HepG2 (cell line): ENCODE measurements around the gene PDE8B. TPM values are rescaled to one million over a fixed set of nuclear protein-coding genes. Genes with fewer than 3 reads are reported as not detected.
A peak's percentile ranks its signal among the peaks of the same experiment; 100 is the strongest.

Experiments
- ATAC-seq: fragments of 200-7000 bp; cut with Tn5 transposase; 3 replicates; pipeline ENCODE4 v1.9.1; 2020; ENCODE audit warnings: mild to moderate bottlenecking, moderate library complexity
- BruUV-seq: library from RNA; stranded (reverse); fragments of 400-500 nt; replicated peaks from 2 replicates; lab custom pipeline; 2021; lab: Mats Ljungman, UMichigan
- CTCF ChIA-PET: fragments of 300-600 bp; formaldehyde crosslinking; extraction: SDS; loops from one replicate; lab custom pipeline; 2021; ENCODE audit warnings: low total read pairs, inconsistent platforms, low intra/inter-chr PET ratio; lab: Yijun Ruan, JAX
- POLR2A ChIA-PET: fragments of 350-600 bp; sonication (Branson Sonifier 250); formaldehyde crosslinking; loops from one replicate; lab custom pipeline; 2020; ENCODE audit warnings: antibody characterized with exemption, inconsistent platforms; lab: Yijun Ruan, JAX
- DNase-seq: peaks from one replicate; pipeline ENCODE4 v3.0.0-alpha.2; 2015; ENCODE audit warnings: low spot score
- FAIRE-seq: peaks from 3 replicates; lab custom pipeline; 2011; peaks lifted over from hg19 to GRCh38; lab: Jason Lieb, UNC
- H2AFZ ChIP-seq: one replicate; pipeline ENCODE4 v1.6.1; 2011; ENCODE audit warnings: low read length, inconsistent platforms
- H3K27ac ChIP-seq: fragments of 300-600 bp; 3 replicates; pipeline ENCODE4 v1.8.0; 2011; ENCODE audit warnings: mixed run types, mild to moderate bottlenecking, mixed read lengths, low read length, inconsistent platforms; ENCODE audit not compliant: insufficient read depth; ENCODE audit errors: extremely low read length
- H3K27me3 ChIP-seq, 2 experiments: fragments of 200-600 bp in 1 of 2; 2 replicates in 1 of 2; 3 replicates in 1 of 2; pipeline versions ENCODE4 v1.6.0 to v1.8.0; 2011; ENCODE audit warnings: low read length in 2 of 2, mild to moderate bottlenecking in 2 of 2, moderate library complexity in 2 of 2, inconsistent platforms in 1 of 2; ENCODE audit not compliant: insufficient read depth in 2 of 2, control insufficient read depth in 1 of 2
- H3K36me3 ChIP-seq, 2 experiments: fragments of 200-600 bp in 1 of 2; replicated peaks in 1 of 2; 2 replicates in 1 of 2; 3 replicates in 1 of 2; pipeline versions ENCODE4 v1.5.1 to v1.8.0; 2011; ENCODE audit warnings: low read length in 2 of 2, inconsistent platforms in 1 of 2; ENCODE audit not compliant: insufficient read depth in 2 of 2, control insufficient read depth in 1 of 2
- H3K4me1 ChIP-seq: 2 replicates; pipeline ENCODE4 v1.5.1; 2012; ENCODE audit warnings: low read length, inconsistent platforms; ENCODE audit not compliant: insufficient read depth
- H3K4me2 ChIP-seq: 2 replicates; pipeline ENCODE4 v1.6.0; 2011; ENCODE audit warnings: low read depth, low read length, inconsistent platforms
- H3K4me3 ChIP-seq, 3 experiments: fragments of 200-600 bp in 1 of 3; sonication (generic), shearing (Covaris generic) in 1 of 3; replicated peaks in 1 of 3; 2 replicates each; pipeline ENCODE4 v1.5.1; 2011 to 2016; ENCODE audit warnings: low read length in 3 of 3, inconsistent platforms in 2 of 3, low read depth in 2 of 3, mild to moderate bottlenecking in 2 of 3, control low read depth in 1 of 3, mixed read lengths in 1 of 3; ENCODE audit not compliant: insufficient read depth in 1 of 3
- H3K79me2 ChIP-seq: one replicate; pipeline ENCODE4 v1.6.1; 2011; ENCODE audit warnings: low read length, inconsistent platforms; ENCODE audit not compliant: insufficient read depth
- H3K9ac ChIP-seq: 2 replicates; pipeline ENCODE4 v1.6.0; 2011; ENCODE audit warnings: mild to moderate bottlenecking, low read depth, low read length, inconsistent platforms; ENCODE audit not compliant: insufficient read depth
- H3K9me3 ChIP-seq: 2 replicates; pipeline ENCODE4 v1.5.1; 2012; ENCODE audit warnings: mild to moderate bottlenecking, low read length
- H4K20me1 ChIP-seq: 2 replicates; pipeline ENCODE4 v1.6.0; 2011; ENCODE audit warnings: inconsistent platforms, mild to moderate bottlenecking, low read length, moderate library complexity; ENCODE audit not compliant: insufficient read depth
- CCAR2 ChIP-seq: fragments of 200-400 bp; formaldehyde crosslinking; optimal IDR thresholded peaks from 2 replicates; pipeline ENCODE3; 2018; ENCODE audit warnings: low read depth, mild to moderate bottlenecking, low read length, moderate library complexity
- CREB1 ChIP-seq, 2 experiments: fragments of 450-650 bp in 1 of 2; IDR thresholded peaks; 2 replicates each; pipeline ENCODE4 v1.6.1; 2016 to 2017; ENCODE audit warnings: control low read depth in 1 of 2, mild to moderate bottlenecking in 1 of 2, missing compliant biosample characterization in 1 of 2, missing genetic modification characterization in 1 of 2
- GFI1 ChIP-seq: sonication (generic); formaldehyde crosslinking; IDR thresholded peaks from 2 replicates; pipeline ENCODE4 v1.5.0; 2020; ENCODE audit warnings: missing genetic modification reagents, mild to moderate bottlenecking, borderline replicate concordance
- ISX ChIP-seq: sonication (generic); formaldehyde crosslinking; conservative IDR thresholded peaks from 2 replicates; pipeline ENCODE4 v1.5.0; 2020; ENCODE audit warnings: missing genetic modification reagents
- POLR2G ChIP-seq: fragments of 200-400 bp; formaldehyde crosslinking; IDR thresholded peaks from 2 replicates; pipeline ENCODE4 v1.6.1; 2018; ENCODE audit warnings: mild to moderate bottlenecking, low read depth, low read length, moderate library complexity
- ZNF431 ChIP-seq: sonication (generic); formaldehyde crosslinking; IDR thresholded peaks from 2 replicates; pipeline ENCODE4 v1.9.0; 2022; ENCODE audit warnings: missing genetic modification reagents, low read depth, mild to moderate bottlenecking, borderline replicate concordance
- WGBS: methylation state at CpG from one replicate; pipeline ENCODE4 v1.1.6; 2017; ENCODE audit warnings: low lambda C conversion rate; 5-methylcytosine and 5-hydroxymethylcytosine counted together
- in situ Hi-C: cut with HindIII; loops from 2 replicates; pipeline ENCODE4 v1.10.0; 2017; ENCODE audit warnings: low pct_unique_long_range_greater_than_20kb; ENCODE audit not compliant: extremely low pct_ligation_motif_present
- intact Hi-C: fragments of 100-400 bp; cut with micrococcal nuclease; formaldehyde crosslinking; loops from one replicate; pipeline ENCODE4 v1.10.0; 2022; ENCODE audit not compliant: unreplicated experiment
- polyA plus RNA-seq, 8 experiments: library from polyadenylated mRNA; depleted of rRNA in 3 of 8; stranded (reverse) in 7 of 8; unstranded in 1 of 8; fragments of >200 nt; fragmentation: Illumina TruSeq in 4 of 8; extraction: Trizol in 4 of 8; gene quantifications; 2 replicates each; pipeline versions ENCODE4 v1.2.1 to v1.2.3, GENCODE V29; 2011 to 2016; ENCODE audit warnings: low read depth in 4 of 8, missing spikeins in 1 of 8, mixed read lengths in 1 of 8; ENCODE audit not compliant: insufficient read depth in 1 of 8
- total RNA-seq, 5 experiments: library from RNA; depleted of rRNA; stranded (reverse); fragments of >200 nt; fragmentation: Illumina TruSeq; extraction: Trizol; gene quantifications; 2 replicates each; pipeline ENCODE4 v1.2.3, GENCODE V29; 2016; ENCODE audit warnings: low read depth in 1 of 5
- TF ChIP-seq, protein P1 (sequence below): sonication (generic); formaldehyde crosslinking; IDR thresholded peaks from 2 replicates; pipeline ENCODE4 v1.8.0; 2022; ENCODE audit warnings: missing genetic modification reagents, mild to moderate bottlenecking, inconsistent platforms, borderline replicate concordance

Gene PDE8B
- total and polyA plus RNA-seq, 2 of the 13 experiments (the other 11 are each of a cell fraction or from before 2014, with no cell fraction given) = 0.07 TPM; not detected in 1

DNA sequence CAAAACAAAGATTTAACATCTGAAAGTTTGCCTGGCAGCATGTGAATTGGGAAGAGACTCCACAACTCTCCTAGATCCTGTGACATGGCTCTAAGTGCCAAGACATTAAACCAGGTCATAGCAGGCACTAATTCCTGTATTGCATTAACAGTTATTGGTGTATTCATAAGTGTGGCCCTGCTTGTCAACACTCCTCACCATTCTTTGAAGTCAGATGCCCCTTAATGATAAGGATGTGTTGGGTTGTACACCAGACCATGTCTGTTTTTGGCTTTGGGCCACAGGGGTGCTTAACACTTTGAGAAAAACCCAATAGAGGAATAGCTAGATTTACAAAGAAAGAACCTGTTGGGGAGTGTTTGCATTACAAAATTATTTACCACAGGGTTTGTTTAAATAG lies 43.4 kb upstream of the PDE8B start:
- DNase-seq = no peak
- Histone ChIP-seq H3K9ac (no peak overlapping the region), H3K36me3 (no peaks in the 10 kb centered on the region), H3K9me3 (no peaks in the 10 kb centered on the region), H3K79me2 (no peaks in the 10 kb centered on the region), H3K4me2 (no peak overlapping the region), H2AFZ (no peak overlapping the region), H3K4me1 (peaks cover 7% of the 10 kb centered on the region; the same call in 1 of the 2 replicates), H3K27me3 (no peaks in the 10 kb centered on the region; a peak in 2 of 5 replicates), H3K4me3 (no peak overlapping the region), H3K27ac (no peak overlapping the region), H4K20me1 (no peaks in the 10 kb centered on the region)
- intact Hi-C loops = no loop called here
- no peak for TF ChIP-seq POLR2G
- TF ChIP-seq ZNF431 (CRISPR knock-in tag) = no peak
- no peak for TF ChIP-seq GFI1 (CRISPR knock-in tag)
- CTCF ChIA-PET = no interaction called here
- BruUV-seq = no TSS peak
- no peak for ATAC-seq
- no peak for FAIRE-seq
- in situ Hi-C loops = no loop called here
- POLR2A ChIA-PET = no interaction called here

DNA sequence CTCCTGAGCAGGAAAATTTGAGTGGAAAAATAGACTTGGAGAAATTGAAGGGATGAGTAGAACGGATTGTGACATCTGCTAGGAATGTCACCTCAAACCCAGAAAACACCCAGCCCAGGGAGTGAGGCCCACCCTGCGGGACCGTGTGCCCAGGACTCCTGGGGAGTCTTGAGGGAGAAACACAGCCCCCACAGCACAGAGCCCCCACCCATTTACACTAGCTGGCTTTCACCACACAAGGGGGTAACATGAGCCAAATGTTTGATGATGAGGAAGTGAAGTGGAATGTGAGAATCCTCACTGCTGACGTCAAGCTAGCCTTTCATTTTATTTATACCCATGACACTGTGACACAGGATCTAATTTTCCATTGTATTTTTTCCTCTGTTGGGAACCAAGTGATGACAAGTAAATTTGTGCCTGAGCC lies 42.8 kb upstream of the PDE8B start:
- BruUV-seq = no TSS peak
- Histone ChIP-seq H3K4me2 (no peak overlapping the region), H3K9ac (no peak overlapping the region), H3K27ac (no peak overlapping the region), H3K4me3 (no peak overlapping the region), H3K36me3 (no peaks in the 10 kb centered on the region), H4K20me1 (no peaks in the 10 kb centered on the region), H3K9me3 (no peaks in the 10 kb centered on the region), H3K27me3 (no peaks in the 10 kb centered on the region; a peak in 2 of 5 replicates), H2AFZ (no peak overlapping the region), H3K79me2 (no peaks in the 10 kb centered on the region), H3K4me1 (peaks cover 7% of the 10 kb centered on the region; the same call in 1 of the 2 replicates)
- ChIA-PET CTCF (no interaction called here), POLR2A (no interaction called here)
- DNase-seq (no peak), ATAC-seq (no peak), FAIRE-seq (no peak)
- intact Hi-C loops = no loop called here
- WGBS = 73% methylated on average over 4 of the region's 4 CpGs
- TF ChIP-seq, protein P1, sequence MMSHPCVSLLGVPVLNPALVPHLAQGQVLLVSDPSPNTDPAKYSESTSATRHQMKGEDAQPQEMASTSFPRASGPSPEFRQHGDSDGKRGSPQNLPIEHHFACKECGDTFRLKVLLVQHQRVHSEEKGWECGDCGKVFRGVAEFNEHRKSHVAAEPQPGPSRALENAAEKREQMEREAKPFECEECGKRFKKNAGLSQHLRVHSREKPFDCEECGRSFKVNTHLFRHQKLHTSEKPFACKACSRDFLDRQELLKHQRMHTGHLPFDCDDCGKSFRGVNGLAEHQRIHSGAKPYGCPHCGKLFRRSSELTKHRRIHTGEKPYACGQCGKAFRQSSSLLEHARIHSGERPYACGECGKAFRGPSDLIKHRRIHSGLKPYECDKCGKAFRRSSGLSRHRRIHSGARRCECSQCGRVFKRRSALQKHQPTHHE = no peak
- TF ChIP-seq CCAR2 (no peak), ISX (CRISPR knock-in tag) (no peak), CREB1 (IDR thresholded peaks at IDR 0.05) (peak; percentile 26; the same call in 1 of the 2 replicates), CREB1 (CRISPR knock-in tag; IDR thresholded peaks at IDR 0.05) (no peak)
- in situ Hi-C loops = no loop called here
